ENCODE measurements around the gene DSTN. TPM values are rescaled to one million over a fixed set of nuclear protein-coding genes. Genes with fewer than 3 reads are reported as not detected.
"Not testable (repeated sequence)": the region's sequence is repeated elsewhere in the genome, so short reads cannot be mapped to it uniquely, and the experiment has no call there.

The DSTN gene
- total RNA-seq, 1 donor from 2014 or later: 326 TPM

DNA sequence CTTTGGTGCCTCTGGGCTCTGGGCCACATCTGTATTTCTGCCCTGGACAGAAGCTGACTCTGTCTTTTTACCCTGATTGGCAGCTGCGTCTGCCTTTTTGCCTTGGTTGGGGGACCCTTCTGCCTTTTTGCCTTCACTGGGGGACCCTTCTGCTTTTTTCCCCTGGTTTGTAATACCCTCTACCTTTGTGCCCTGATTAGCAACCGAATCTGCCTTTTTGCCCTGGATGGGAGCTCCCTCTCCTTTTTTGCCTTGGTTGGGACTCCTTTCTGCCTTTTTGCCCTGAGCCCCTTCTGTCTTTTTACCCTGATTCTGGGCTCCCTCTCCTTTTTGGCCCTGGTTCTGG lies 88.7 kb downstream of the DSTN start:
- intact Hi-C loops (cut with DNase I): no loop called here
- no peak for DNase-seq (ENCODE audit: extremely low spot score in 2 of 2)
- no peak overlapping the region for H3K4me3 ChIP-seq
- H3K27ac ChIP-seq: no peak overlapping the region
- H3K4me1 ChIP-seq: peaks cover 27% of the 10 kb centered on the region
- H3K36me3 ChIP-seq: peaks cover 0 to 16% of the 10 kb centered on the region in 2 donors
- TF ChIP-seq POLR2A (IDR thresholded peaks at IDR 0.05) (no peak), POLR2AphosphoS5 (IDR thresholded peaks at IDR 0.05; ENCODE audit: insufficient read depth in 1 of 2, low read depth in 1 of 2) (no peak)
- TF ChIP-seq, protein P1, sequence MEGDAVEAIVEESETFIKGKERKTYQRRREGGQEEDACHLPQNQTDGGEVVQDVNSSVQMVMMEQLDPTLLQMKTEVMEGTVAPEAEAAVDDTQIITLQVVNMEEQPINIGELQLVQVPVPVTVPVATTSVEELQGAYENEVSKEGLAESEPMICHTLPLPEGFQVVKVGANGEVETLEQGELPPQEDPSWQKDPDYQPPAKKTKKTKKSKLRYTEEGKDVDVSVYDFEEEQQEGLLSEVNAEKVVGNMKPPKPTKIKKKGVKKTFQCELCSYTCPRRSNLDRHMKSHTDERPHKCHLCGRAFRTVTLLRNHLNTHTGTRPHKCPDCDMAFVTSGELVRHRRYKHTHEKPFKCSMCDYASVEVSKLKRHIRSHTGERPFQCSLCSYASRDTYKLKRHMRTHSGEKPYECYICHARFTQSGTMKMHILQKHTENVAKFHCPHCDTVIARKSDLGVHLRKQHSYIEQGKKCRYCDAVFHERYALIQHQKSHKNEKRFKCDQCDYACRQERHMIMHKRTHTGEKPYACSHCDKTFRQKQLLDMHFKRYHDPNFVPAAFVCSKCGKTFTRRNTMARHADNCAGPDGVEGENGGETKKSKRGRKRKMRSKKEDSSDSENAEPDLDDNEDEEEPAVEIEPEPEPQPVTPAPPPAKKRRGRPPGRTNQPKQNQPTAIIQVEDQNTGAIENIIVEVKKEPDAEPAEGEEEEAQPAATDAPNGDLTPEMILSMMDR (IDR thresholded peaks at IDR 0.05): no peak
- H3K27me3 ChIP-seq: no peaks in the 10 kb centered on the region
- no peaks in the 10 kb centered on the region for H3K9me3 ChIP-seq

DNA sequence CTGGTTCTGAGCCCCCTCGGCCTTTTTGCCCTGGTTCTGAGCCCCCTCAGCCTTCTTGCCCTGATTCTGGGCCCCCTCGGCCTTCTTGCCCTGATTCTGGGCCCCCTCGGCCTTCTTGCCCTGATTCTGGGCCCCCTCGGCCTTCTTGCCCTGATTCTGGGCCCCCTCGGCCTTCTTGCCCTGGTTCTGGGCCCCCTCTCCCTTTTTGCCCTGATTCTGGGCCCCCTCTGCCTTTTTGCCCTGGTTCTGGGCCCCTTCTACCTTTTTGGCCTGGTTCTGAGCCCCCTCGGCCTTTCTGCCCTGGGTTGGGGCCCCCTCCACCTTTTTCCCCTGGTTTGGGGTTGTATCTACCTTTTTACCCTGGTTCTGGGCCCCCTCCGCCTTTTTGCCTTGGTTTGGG lies 89.5 kb downstream of the DSTN start:
- Histone ChIP-seq H3K4me1 (peaks cover 34% of the 10 kb centered on the region), H3K36me3 (peaks cover 0 to 16% of the 10 kb centered on the region in 2 donors)
- H3K4me3 ChIP-seq; H3K27me3 ChIP-seq; intact Hi-C loops (cut with DNase I); H3K9me3 ChIP-seq; DNase-seq (ENCODE audit: extremely low spot score in 2 of 2); H3K27ac ChIP-seq: not testable (repeated sequence)

Other genes with a start within 250 kb of the DSTN start
- 0.49 TPM for gene BFSP1, start 38.7 kb upstream of the DSTN start, total RNA-seq
- gene RRBP1, start 112.2 kb downstream of the DSTN start, total RNA-seq: 79.8 TPM
- gene BANF2, start 129.9 kb downstream of the DSTN start, total RNA-seq: not detected